GM12891 (cell line): ENCODE measurements around the gene SEMA4D.

Experiments used
- DNase-seq: peaks from one replicate; pipeline ENCODE4 v3.0.0; 2011; ENCODE audit warnings: low spot score; ENCODE audit not compliant: insufficient read length
- FAIRE-seq: peaks from 2 replicates; lab custom pipeline; 2011; peaks lifted over from hg19 to GRCh38; lab: Jason Lieb, UNC
- PAX5 ChIP-seq: IDR thresholded peaks from 2 replicates; pipeline ENCODE4 v1.6.1; 2011; ENCODE audit warnings: low read length, moderate library complexity, mild to moderate bottlenecking; ENCODE audit not compliant: insufficient read depth, severe bottlenecking
- POLR2A ChIP-seq: IDR thresholded peaks from 2 replicates; pipeline ENCODE4 v1.6.1; 2011; ENCODE audit warnings: low read depth, low read length, control low read depth
- POLR2AphosphoS5 ChIP-seq: IDR thresholded peaks from 2 replicates; pipeline ENCODE4 v1.6.1; 2011; ENCODE audit warnings: low read depth, low read length, control low read depth
- POU2F2 ChIP-seq: IDR thresholded peaks from 2 replicates; pipeline ENCODE4 v1.6.1; 2011; ENCODE audit warnings: low read depth, mild to moderate bottlenecking, control low read depth, low read length, moderate library complexity
- SPI1 ChIP-seq: IDR thresholded peaks from 2 replicates; pipeline ENCODE4 v1.6.1; 2011; ENCODE audit warnings: low read depth, low read length, control low read depth
- TAF1 ChIP-seq: IDR thresholded peaks from 2 replicates; pipeline ENCODE4 v1.6.1; 2011; ENCODE audit warnings: low read depth, low read length, control low read depth

Gene SEMA4D

DNA sequence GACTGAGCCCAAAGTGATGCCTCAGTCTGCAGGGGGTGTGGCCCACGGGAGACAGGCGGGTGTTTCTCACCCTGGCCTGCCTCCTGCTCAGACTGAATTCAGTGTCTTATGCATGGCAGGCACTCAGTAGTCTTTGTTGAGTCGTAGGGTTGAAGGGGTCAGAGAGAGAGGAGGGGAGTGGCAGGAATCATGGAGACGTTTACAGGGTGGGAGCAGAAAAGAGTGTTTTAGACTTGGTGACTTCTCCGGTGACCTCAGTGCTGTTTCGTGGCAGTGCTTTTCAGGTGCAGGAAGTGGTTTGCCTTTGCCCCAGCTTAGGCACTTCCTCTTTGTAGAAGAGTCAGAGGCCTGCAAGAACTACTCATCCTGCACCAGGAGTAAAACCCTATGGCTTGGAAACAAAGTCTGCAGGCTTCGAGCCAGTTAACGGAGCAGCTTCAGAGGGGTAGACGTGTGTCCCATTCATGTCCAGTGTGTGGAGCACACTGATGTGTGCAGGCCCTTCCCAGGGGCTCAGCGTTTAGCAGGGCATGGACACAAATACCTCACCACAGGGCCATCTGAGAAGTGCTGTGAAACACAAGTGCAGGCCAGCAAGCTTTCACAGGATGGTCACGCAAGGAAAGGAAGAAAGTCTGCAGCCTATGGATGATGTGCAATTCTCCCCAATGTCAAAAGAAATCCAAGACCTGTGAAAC lies 24.5 kb upstream of the SEMA4D start:
- peak; percentile 52 for DNase-seq
- peak; percentile 100 for FAIRE-seq
- TF ChIP-seq TAF1 (no peak), SPI1 (peak; percentile 99), POU2F2 (0 out of 2 replicates have a peak, but pooled peaks have one; percentile 28)

DNA sequence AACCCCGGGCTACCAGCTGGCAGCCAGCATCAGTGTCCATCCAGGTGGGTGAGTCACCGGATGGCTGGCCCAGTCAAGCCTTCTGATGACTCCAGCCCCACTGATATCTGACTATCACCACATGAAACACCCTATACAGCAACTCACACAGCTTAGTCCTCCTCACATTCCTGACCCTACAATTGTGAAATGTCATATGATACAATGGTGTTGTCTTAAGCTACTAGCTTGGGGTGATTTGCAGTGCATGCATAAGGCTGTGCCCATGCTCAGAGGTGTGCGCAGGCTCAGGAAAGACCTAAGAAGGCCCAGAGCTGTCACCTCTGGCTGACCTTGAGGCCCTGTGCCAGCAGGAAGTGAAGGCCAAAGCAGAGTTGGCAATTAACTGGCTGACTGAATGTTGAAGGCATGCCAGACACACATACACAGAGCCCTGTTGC lies 21.5 kb upstream of the SEMA4D start:
- no peak for DNase-seq
- TF ChIP-seq POLR2AphosphoS5 (no peak), POU2F2 (no peak), SPI1 (no peak), PAX5 (no peak), TAF1 (no peak)
- FAIRE-seq: peak; percentile 75

DNA sequence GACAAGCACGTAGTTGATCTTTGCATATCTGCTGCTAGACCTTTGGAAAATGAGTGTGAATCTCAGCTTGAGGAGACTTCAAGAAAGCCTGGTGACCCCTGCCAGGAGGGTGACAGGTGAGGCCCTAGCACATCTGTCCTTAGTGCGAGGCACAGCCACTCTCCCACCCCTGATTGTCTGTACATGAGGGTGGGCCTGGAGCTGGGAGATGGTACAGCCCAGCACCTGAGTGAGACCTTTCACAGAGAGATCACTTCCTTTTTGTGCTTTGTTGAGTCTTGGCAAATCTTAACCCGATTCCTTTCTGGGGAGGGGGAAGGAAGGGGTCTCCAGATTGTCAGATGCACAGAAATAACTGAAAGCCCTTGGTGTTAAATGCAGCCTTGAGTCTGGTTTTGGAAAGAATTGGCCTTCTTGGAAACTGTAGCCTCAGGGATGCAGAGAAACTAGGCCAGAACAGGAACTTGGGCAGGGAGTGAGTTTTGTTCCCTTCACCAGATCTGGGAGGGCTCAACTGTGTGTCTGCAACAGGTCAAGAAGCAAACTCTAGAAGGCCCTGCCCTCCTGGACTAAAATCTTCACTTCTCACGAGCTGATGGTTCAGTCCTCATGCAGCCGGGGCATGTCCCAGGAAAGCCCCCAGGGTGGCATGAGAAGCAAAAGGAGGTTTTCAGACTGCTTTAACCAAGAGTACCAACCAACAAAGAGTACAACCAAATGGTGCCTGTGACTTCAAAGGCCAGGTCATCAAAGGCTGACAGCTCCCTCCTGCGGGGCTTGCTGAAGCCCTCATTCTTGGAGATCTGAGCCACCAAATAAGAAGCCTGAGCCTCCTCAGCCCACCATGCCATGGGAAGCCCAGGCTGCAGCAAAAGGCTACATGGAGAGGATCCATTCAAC lies 20.8 kb upstream of the SEMA4D start:
- TF ChIP-seq POU2F2: no peak
- TF ChIP-seq TAF1: no peak
- no peak for TF ChIP-seq PAX5
- no peak for TF ChIP-seq POLR2AphosphoS5
- no peak for TF ChIP-seq POLR2A
- TF ChIP-seq SPI1: peak; percentile 54
- DNase-seq (no peak), FAIRE-seq (peak; percentile 66)

DNA sequence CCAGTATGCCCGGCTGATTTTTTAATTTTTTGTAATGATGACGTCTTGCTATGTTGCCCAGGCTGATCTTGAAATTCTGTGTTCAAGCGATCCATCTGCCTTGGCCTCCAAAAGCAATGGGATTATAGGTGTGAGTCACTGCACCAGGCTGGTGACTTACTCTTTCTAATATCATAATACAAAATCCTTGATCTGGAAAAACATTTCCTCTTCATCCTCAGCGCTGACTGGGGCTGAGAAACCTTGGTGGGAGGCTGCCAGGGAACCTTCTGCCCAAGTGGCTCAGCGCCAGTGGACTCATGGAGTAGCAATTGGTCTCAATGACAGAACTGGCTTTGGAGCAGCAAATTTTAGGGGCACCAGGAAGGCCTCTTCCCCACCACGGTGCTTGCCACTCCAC lies 17.5 kb upstream of the SEMA4D start:
- DNase-seq (no peak), FAIRE-seq (no peak)
- TF ChIP-seq POLR2A (no peak), PAX5 (no peak), SPI1 (no peak), TAF1 (no peak), POU2F2 (no peak), POLR2AphosphoS5 (no peak)

DNA sequence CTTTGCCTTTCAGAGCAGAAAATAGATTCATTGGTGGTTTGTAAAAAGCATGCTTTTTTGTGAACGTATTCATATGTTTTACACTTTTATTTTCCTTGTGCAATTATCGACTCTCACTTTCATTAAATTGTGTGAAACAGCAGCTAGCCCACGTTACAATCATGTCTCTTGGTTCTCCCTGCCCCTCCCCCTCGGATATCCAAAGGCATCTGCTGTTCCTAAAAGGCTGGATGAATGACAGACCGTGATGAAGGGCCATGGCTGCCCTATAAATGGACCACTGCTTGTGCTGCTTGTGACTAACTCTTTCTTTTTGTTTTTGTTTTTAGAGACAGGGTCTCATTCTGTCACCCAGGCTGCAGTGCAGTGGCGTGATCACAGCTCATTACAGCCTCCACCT lies 17.0 kb upstream of the SEMA4D start:
- DNase-seq (no peak), FAIRE-seq (no peak)
- no peak for TF ChIP-seq POLR2AphosphoS5
- no peak for TF ChIP-seq POU2F2
- TF ChIP-seq POLR2A: no peak
- no peak for TF ChIP-seq TAF1
- TF ChIP-seq PAX5: no peak
- no peak for TF ChIP-seq SPI1

DNA sequence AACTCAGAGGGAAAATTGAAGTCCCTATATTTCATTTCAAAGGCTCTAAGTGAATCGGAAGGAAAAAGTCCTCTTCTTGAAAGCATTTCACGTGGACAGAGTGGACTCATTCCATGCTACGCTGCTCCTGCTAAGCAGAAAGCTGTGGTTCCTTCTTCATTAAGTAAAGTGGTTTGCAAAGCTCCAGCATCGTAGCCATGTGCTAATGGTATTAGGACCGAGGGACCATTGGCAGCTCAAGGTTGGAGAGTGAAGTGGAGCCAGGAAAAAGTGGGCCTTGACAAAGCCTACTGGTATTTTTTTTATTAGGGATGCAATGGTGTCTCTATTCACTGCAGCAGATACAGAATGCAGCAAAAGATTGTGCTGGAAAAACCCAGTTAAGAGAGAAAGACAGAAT lies 16.4 kb upstream of the SEMA4D start:
- DNase-seq: no peak
- no peak for FAIRE-seq
- no peak for TF ChIP-seq SPI1
- TF ChIP-seq POU2F2: no peak
- no peak for TF ChIP-seq POLR2A
- no peak for TF ChIP-seq POLR2AphosphoS5
- no peak for TF ChIP-seq PAX5
- TF ChIP-seq TAF1: no peak

DNA sequence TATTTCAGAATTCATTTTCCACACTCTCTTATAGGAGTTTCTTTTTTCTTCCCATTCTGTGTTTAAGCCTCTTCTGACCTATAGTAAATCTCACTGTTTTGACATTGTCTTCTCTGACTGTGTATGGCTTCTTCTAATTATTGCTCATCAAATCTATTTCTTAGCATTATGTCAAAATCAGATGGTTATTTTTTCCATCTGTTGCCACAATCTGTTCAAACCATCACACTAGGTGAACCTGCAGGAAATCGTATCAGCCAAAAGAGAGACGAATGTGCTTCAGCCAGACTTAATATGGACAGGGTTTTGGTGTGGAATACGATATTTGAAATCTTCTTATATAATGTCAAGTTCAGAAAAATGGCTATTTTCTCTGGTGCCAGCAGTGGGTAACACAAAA lies 15.9 kb upstream of the SEMA4D start:
- DNase-seq (no peak), FAIRE-seq (no peak)
- no peak for TF ChIP-seq POU2F2
- TF ChIP-seq SPI1: no peak
- no peak for TF ChIP-seq PAX5
- TF ChIP-seq TAF1: no peak
- no peak for TF ChIP-seq POLR2AphosphoS5
- no peak for TF ChIP-seq POLR2A

DNA sequence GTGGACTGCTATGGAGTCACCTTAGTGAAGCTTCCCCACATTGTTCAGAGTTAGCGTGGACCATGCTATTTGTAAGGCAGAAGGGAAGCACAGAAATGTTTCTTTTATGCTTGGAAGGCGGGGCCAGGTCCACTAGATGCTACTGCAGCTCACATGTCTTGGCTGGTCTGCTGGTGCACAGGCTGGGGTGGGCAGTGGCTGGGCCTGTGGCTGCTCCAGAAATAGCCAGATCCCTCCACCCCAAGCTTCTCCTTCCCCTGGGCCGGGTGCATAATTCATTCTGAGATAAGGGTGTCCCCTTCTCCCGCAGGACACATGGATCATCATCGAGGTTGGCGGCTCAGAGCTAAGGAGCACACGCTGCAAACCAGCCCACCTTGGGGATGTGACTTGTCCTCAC lies 14.5 kb upstream of the SEMA4D start:
- no peak for DNase-seq
- no peak for FAIRE-seq
- TF ChIP-seq SPI1: no peak
- TF ChIP-seq PAX5: no peak
- TF ChIP-seq POLR2AphosphoS5: no peak
- no peak for TF ChIP-seq POLR2A
- no peak for TF ChIP-seq POU2F2
- TF ChIP-seq TAF1: no peak

DNA sequence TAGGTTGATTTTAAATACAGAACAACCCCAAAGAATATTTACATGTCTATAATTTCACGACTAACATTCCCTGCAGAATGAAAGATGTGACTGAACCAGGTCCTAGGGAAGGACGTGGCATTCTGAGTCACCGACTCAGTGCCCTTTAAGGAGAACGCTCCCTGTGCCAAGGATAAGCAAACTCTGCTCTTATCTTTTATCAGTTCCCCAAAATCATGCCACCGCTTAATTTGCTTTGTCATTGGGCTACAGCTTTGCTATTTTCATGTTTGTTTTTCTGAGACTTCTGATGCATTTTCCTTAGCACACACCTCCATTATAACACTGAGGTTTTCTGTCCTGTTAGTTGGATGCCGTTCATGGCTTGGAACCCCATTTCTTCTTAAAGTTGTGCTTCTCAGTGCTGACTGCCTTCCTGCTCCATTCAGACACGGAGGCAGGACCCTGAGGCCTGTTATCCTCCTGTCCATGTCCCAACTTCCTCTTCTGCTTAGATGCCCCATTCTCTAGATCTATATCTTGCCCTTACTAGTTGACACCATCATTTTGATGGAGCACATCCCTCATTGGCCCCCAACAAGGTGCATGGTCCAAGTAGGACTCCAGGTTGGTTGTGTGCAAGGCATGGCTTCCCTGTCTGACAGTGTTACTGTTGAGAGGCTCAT lies 11.2 kb upstream of the SEMA4D start:
- DNase-seq (no peak), FAIRE-seq (peak; percentile 55)
- TF ChIP-seq POLR2AphosphoS5 (no peak), POLR2A (no peak), POU2F2 (no peak)

DNA sequence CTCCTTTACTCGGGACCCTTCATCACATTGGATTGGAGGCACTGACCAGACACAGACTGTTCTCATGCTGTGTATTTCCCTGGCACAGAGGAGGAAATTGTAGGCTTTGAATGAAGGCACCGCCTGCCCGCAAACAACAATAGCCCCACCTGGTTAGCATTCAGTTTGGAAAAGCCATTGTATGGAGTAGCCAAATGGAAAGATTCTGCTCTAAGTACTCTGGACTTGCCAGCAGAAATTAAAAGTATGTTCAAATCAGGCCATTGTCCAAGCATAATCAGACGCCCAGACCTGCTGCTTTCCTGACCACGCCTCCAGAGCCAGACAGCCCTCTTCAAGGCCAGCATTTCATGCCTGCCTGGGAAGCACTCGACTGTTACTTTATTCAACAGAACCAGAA lies 8.0 kb upstream of the SEMA4D start:
- TF ChIP-seq SPI1: no peak
- TF ChIP-seq POLR2AphosphoS5: no peak
- no peak for TF ChIP-seq TAF1
- TF ChIP-seq POLR2A: no peak
- peak; percentile 28 for FAIRE-seq
- no peak for DNase-seq
